Measurements from ENCODE around the gene CYTH1.

DNA sequence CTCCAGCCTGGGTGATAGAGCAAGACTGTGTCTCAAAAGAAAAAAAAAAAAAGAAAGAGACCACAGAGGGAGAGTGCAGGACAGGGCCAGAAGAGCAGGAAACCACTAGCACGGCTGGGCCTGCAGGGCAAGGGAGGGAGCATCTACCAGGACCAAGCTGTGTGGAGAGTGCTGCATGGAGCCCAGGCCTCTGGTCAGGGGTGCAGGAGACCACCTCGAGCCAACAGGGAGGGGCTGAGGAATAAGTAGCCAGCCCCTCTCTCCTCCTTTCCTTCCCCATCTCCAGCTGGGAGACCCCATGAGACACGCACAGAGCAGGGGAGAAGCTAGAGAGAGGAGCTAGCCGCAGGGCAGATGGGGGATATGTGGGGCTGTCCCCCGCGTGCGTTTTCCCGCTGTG is 137.8 kb downstream of the CYTH1 start:
- TF ChIP-seq TCF7L2 (IDR thresholded peaks at IDR 0.05; ENCODE audit: low read depth, low read length) = no peak
- TF ChIP-seq POLR2AphosphoS5 (IDR thresholded peaks at IDR 0.05; ENCODE audit: low read depth, low read length) = no peak
